ENCODE data around the gene MBNL1.

GRCh38 chr3:152289708-152290107 lies 21.0 kb downstream of the MBNL1 start:
- TF ChIP-seq MAX (IDR thresholded peaks at IDR 0.05) (no peak), CTCF (IDR thresholded peaks at IDR 0.05; ENCODE audit: low read depth, low read length, missing input control) (no peak), GABPA (IDR thresholded peaks at IDR 0.05 in 1 of 2, conservative IDR thresholded peaks at IDR 0.05 in 1 of 2) (no peak), RAD21 (IDR thresholded peaks at IDR 0.05) (no peak), FOXA1 (IDR thresholded peaks at IDR 0.05) (no peak), REST (IDR thresholded peaks at IDR 0.05) (no peak), SP1 (IDR thresholded peaks at IDR 0.05) (no peak), YY1 (IDR thresholded peaks at IDR 0.05) (no peak), ZBTB33 (IDR thresholded peaks at IDR 0.05) (no peak)

Measured in liver (tissue), 3 donors.